D341Med (cell line): Measurements from ENCODE around the gene KIAA1217.

Source experiments
- DNase-seq: peaks from one replicate; pipeline ENCODE4 v3.0.0; 2012; ENCODE audit warnings: low spot score

Gene KIAA1217

DNA sequence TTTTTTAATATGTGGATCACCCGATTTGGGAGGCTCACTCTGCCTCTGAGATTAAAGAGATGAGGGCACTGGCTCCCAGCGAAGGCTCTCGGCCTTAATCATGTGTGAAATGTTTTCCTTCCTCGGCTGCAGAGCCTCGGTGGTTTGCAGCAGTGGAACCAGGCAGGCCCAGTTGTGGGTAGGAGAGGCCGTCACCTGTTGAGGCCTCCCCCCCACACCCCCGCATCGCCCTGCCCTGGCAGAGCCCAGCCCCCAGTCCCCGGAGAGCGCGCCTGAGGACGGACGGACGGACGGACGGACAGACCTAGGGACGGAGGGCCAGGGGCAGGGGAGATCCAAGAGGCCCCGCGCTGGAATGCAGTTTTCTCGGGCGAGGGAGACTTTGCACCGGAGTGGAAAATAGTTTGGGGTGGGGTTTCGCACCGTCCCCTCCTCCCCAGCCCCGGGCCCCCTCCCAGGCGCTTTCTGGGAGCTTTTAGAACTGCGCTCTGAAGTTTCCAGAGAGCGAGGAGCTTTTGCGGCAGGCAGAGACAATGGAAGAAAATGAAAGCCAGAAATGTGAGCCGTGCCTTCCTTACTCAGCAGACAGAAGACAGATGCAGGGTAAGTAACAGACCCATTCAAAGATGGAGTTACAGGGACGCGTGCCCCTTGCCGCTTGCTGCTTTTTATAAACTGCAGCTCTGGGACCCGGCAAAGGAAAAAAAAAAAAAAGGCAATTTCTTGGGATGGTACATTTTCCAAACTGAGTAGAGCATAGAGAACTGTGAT is at the start of gene KIAA1217:
TSS of gene KIAA1217 (plus strand) at position 478 of the 771 bp plus-strand sequence. CDS start at position 534, 56 bp downstream.
- DNase-seq = no peak

- no peak for DNase-seq
Observed at GRCh38 chr10:24162206-24162985, 46.5 kb upstream of the KIAA1217 start.

GRCh38 chr10:24163485-24163884 is 45.5 kb upstream of the KIAA1217 start:
- no peak for DNase-seq

DNA sequence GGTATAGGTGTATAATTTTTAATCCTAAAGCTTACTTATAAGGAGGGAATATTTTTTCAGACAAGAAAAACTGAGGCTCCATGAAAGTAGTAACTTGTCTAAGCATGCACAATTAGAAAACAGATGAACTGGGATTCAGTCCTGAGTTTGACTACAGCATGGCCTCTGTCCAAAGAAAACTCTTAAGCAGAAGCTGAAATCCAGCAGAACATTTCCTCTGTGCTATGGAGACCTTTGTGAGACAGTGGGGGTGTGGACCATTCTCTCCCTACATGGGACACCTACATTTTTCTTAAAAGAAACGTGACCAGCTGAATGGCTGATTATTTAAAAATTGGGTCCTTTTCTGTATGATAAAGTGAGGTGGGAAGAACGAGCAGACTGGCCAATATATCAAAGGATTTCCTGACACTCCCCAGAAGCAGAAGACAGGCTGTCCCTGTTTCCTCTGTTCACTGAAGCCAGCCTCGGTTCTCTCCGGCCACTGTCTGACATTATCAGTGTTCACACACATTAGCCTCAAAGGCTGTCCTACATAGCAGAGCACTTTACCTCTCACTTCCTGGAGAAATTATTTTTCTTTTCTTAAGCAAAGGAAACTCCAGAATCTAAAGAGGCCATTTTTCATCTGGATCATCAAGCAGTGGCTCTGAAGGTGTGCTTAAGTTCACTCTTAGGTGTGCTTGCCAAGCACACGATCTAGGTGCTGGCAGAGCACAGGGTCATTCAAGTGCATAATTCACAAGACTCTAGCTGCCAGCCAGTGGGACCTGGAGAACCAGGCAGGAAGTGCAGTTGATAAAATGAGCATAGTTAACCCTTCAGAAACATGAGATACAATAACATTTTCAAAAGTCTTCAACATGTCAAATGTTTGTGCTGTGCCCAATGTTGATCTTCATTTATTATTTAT is 40.4 kb upstream of the KIAA1217 start:
- DNase-seq = no peak

GRCh38 chr10:24170199-24170598 is 38.7 kb upstream of the KIAA1217 start:
- no peak for DNase-seq

DNA sequence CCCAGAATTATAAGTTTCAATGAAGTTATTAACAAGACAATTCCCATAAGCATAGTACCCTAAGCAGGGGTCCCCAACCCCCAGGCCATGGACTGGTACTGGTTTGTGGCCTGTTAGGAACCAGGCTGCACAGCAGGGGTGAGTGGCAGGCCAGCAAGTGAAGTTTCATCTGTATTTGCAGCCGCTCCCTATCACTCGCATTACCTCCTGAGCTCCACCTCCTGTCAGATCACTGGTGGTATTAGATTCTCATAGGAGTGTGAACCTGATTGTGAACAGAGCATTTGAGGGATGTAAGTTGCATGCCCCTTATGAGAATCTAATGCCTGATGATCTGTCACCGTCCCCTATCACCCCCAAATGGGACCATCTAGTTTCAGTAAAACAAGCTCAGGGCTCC is 36.0 kb upstream of the KIAA1217 start:
- DNase-seq = no peak

DNA sequence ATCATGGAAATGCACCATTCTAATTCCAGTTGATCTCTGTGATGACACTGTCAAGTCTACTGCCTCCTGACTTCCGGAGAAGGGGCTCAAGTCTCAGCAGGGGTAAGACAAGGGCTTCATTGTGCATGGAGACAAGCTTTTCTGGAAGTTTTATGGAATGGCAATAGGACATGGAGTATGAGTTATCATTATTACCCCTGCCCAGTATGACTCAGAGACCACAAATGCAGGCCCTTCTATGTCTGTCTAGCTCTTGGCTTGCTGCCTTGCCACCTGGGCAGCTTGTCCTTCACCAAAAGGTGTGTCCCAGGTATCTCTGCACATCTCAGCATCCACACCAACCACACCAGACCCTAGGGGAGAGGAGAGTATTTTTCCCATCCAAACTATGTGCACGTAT is 34.9 kb upstream of the KIAA1217 start:
- DNase-seq = no peak

- no peak for DNase-seq
Observed at GRCh38 chr10:24176658-24177057, 32.3 kb upstream of the KIAA1217 start.

DNA sequence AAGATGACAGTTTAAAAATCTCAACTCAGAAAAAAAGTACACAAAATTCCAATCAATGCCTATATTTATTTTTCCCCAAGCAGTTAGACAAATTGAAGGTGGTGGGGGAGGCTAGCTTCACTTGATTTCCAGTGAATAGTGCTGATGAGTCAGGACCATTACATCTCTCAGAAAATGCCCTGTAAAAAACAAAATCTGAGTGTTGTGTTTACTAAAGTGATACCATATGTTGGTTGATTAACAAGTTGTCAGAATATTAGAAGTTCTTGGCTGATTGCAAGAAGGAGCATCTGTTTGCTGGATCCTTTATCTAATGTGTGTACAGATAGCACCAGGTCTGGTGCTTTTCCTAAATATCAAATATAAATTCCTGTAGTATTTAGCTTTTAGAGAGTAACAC is 31.3 kb upstream of the KIAA1217 start:
- DNase-seq = no peak

GRCh38 chr10:24180891-24181290 is 28.0 kb upstream of the KIAA1217 start:
- DNase-seq = no peak

DNA sequence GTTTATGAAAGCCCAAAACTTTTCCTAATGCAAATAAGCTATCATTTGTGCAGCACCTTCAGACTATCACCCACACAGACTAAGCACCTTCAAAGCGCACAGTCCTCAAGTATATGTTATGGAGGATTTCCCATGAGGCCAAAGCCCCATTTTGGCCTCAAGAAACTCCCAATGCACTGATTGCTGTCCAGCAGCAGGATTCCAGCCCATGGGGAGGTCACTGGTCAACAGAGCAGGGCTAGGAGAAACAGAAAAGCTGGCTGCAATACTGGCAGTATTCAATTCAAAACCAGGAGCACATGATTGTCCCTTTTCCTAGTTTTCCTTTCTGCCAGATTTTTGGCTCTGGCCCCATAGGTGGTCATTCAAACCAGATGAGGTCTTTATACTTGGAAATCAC is 24.5 kb upstream of the KIAA1217 start:
- DNase-seq = no peak

DNA sequence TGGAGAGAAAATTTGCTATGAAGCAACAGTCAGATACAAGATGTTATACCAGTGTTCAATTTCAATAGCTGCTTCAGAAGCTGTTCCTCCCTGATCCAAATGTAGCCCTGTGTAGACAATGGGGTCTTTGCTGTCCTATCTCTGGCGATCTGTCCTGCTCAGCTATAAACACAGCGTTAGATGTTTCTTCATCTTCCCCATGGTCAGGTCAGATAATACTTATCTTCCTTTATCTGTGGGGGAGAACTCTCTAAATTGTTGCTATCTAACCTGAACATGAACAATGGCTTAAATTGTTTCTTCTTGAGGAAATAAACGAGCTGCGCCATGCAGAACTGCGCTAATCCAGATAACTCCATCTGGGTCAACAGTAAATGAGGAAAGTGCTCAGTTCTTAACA is 15.6 kb upstream of the KIAA1217 start:
- DNase-seq = no peak

- no peak for DNase-seq
Observed at GRCh38 chr10:24197263-24197662, 11.7 kb upstream of the KIAA1217 start.

- DNase-seq = no peak
Observed at GRCh38 chr10:24201503-24202180, 7.3 kb upstream of the KIAA1217 start.

DNA sequence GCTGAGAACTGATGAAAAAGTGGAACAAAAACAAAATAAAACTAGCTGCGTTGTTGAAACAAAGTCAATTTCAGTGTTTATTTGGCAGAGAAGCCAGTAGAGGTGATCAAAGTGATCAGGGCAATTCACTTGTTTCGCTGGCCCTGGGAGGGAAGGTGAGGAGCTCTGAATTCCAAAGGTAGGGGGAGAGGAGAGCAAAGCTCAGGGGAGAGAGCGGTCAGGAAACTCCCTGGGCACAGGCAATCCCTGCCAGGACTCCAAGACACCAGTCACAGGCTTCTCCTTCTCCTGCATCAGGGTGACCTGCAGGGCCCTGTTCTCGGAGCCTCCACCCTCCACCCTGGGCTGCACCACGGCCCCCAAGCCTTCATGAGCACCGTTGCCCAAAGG is 6.8 kb upstream of the KIAA1217 start:
- no peak for DNase-seq

- DNase-seq = no peak
Observed at GRCh38 chr10:24205821-24206220, 3.1 kb upstream of the KIAA1217 start.

DNA sequence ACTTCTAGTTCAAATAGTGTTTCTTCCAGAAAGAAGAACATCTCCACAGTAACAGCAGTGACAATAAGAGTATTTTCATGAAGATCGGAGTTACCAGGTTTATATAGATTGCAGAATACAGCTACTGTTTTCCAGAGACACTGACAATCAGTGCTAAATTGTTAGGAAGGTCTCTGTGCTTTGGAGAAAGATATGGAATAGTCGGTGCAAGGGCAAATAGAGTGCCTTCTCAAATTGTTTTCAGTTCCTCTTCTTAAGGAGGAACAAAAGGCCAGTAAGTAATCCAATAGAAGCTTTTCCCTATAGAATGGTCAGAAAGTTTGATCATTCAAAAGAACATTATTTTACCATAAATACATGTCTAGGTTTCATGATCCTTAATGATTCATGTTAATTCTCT is 2.6 kb upstream of the KIAA1217 start:
- no peak for DNase-seq

- DNase-seq = no peak
Observed at GRCh38 chr10:24206926-24207325, 2.0 kb upstream of the KIAA1217 start.

DNA sequence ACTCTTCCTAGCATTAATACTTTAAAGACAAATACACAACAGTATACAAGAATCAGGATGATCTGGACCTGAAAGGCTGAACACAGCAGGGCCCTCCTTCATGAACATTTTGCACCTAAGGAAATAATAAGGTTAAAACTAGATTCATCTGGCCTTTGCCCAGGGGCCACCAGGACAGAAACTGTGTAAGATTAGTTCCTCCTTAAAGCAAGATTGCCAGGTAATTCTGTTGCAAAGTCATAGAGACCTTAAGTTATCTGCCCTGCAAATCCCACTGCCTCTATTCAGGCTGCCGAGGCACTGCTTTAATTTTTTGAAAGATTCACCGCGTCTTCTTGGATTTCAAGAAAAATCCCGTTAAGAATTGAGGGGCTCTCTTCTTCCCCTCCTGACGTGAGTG is 1.6 kb upstream of the KIAA1217 start:
- no peak for DNase-seq

- no peak for DNase-seq
Observed at GRCh38 chr10:24207781-24208611, 942 bp upstream of the KIAA1217 start.

DNA sequence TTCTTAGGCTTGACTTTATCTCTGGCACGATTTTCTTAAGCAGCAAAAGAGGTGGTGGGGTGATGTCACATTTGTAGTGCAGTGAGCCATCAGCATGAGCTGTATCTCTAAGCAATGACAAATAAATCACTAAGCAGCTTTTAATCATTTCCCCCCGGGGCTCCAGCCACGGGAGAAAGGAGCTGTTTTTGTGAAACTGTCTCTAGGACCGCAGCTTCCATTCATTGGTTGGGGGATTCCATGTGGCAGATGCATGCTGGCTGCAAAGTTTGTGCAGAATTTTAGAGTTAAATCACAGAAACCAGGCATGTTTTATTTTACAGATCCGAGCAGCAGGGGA is 464 bp downstream of the KIAA1217 start:
- DNase-seq = no peak
